HL-60/S4 treated with retinoic acid at 250 ng/mL for 4 days and 3 days (cell line): ENCODE measurements around the gene GFOD2.

Source experiments
- in situ Hi-C: fragments of 300-500 bp; cut with MboI; formaldehyde crosslinking; loops from 2 replicates; pipeline ENCODE4 v1.7.0; 2022; ENCODE audit warnings: low sequenced_read_pairs

Gene GFOD2

DNA sequence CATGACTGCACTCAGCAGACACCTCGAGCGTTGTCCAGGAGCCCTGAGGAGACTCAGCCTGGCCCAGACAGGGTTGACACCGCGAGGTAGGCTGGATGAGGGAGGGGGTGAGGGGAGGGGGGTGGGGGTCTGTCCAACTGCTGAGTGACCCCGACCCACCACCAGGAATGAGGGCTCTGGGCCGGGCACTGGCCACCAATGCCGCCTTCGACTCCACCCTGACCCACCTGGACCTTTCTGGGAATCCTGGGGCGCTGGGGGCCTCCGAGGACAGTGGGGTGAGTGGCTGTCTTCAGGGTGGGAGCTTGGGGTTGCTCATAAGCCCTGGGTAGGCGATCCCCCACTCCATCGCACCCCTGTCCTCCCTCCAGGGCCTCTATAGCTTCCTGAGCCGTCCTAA is 71.4 kb downstream of the GFOD2 start:
- in situ Hi-C loops: no loop called here

DNA sequence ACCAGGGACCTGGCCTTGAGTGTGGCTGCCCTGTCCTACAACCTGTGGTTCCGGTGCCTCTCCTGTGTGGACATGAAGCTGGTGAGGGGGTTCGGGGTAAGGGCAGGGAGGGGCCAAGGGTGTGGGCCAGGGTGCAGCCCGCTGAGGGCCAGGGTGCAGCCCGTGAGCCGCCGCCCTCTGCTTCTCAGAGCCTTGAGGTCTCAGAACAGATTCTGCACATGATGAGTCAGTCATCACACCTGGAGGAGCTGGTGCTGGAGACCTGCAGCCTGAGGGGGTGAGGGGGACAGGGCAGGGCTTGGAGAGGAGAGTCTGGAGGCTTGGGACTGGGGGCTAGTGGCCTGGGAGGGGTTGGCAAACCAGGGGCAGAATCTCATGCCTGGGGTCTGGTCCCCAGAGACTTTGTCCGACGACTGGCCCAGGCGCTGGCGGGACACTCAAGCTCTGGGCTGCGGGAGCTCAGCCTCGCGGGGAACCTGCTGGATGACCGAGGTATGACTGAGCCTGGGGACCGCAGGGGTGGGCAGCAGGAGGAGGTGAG is 71.9 kb downstream of the GFOD2 start:
- in situ Hi-C loops: no loop called here

GRCh38 chr16:67645397-67646121 is 73.6 kb downstream of the GFOD2 start:
- in situ Hi-C loops: no loop called here

GRCh38 chr16:67644038-67644437 is 75.1 kb downstream of the GFOD2 start:
- in situ Hi-C loops: no loop called here

DNA sequence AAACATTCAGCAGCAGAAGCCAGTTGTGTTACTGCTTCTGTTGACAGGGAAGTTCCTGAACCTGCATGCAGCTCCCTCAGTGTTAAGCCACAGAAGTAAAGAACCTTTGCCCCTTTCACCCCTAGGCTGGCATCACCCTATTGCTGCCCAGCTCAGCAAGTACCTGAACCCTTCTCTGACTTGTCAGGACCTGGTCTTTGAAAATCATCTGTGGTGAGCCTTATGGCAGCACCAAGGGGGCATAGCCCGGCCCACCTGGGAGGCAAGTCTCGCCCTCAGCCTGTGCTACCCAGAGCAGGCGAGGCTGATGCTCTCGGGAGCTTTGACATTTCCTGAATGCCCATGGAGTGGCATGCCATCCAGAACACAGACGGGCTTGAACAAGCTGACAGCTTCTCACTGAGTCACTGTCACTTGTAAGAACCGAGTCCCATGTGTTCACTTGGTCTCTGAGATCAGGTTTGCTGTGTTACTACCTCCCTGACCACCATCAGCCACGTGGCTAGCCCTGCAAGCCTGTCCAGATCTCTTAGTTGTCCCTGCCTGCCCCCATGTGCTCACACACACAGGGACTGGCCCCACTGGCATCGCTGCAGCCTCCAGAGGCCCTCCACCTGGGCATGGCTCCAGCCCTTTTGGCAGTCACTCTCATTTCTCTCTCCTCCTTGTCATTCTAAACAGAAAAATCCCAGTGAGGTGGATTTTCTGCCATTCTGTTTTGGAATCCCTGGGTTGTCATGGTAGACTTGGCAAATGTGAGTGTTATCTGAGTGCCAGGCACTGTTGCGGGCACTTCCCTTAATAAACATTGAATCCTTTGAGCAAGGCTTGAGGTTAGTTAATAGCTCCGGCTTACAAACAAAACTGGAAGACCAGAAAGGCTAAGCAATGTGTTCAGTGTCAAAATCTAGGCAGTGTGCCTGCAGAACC is 77.1 kb downstream of the GFOD2 start:
- in situ Hi-C loops: no loop called here

DNA sequence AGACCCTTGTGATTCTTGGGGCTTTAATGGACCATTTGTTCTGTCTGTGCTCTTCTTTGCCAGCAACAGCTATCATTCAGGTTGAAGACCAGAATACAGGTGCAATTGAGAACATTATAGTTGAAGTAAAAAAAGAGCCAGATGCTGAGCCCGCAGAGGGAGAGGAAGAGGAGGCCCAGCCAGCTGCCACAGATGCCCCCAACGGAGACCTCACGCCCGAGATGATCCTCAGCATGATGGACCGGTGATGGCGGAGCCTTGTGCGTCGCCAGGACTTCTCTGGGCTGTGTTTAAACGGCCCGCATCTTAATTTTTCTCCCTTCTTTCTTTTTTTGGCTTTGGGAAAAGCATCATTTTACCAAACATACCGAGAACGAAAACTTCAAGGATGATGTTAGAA is 81.5 kb downstream of the GFOD2 start:
- in situ Hi-C loops: no loop called here

- in situ Hi-C loops: no loop called here
Observed at GRCh38 chr16:67636713-67637112, 82.4 kb downstream of the GFOD2 start.

DNA sequence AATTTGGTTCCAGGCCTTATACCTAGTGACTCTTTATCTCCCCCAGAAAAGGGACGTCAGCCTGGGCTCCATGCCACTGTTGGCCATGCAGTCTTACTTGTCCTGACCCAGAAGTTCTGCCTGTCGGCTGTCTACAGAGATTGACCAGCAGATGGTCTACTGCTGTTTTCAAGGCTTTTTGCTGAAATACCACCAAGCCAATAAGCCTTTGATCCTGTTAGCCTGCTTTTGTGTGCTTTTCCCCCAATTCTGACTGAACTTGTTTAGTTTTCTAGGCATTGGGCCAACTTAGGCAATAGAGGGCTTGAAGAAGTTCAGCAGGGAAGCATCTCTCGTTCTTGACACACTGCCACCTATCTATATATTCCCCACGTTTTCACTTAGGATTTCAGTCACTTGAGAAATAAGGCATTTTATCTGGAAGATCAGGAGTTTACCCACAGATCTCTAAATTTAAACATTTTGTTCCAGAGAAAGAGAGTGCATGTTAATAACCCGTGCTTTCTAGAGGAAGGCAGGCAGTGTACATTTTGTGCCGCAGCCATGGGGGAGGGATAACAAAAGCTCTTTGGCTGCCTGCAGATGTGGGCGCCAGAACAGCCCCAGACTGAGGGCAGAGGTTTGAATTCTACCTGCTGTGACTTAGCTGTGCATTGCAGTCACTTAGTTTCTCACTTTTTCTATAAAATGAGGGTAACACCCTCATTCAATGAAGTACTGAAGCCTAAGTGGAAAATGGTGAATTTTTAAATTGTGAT is 86.5 kb downstream of the GFOD2 start:
- in situ Hi-C loops: no loop called here

GRCh38 chr16:67628216-67628615 is 90.9 kb downstream of the GFOD2 start:
- in situ Hi-C loops: no loop called here
